H1 (cell line): ENCODE results near the gene MZT1. TPM values are rescaled to one million over a fixed set of nuclear protein-coding genes. Genes with fewer than 3 reads are reported as not detected.

ENCODE experiments used
- CTCF ChIA-PET: fragments of 300-600 bp; sonication (Branson Sonifier 250); formaldehyde crosslinking; loops from one replicate; lab custom pipeline; 2021; ENCODE audit not compliant: partially characterized antibody; lab: Charles Lee
- POLR2A ChIA-PET: fragments of 300-600 bp; sonication (Branson Sonifier 250); formaldehyde crosslinking; loops from one replicate; lab custom pipeline; 2021; ENCODE audit warnings: inconsistent platforms; ENCODE audit not compliant: partially characterized antibody; lab: Charles Lee
- DNase-seq, 2 experiments: peaks; one replicate each; pipeline versions ENCODE4 v3.0.0 to v3.0.0-alpha.2; 2010 to 2022; ENCODE audit warnings: low spot score in 2 of 2, low read depth in 1 of 2, mixed read lengths in 1 of 2
- FAIRE-seq: peaks from 2 replicates; lab custom pipeline; 2011; peaks lifted over from hg19 to GRCh38; lab: Jason Lieb, UNC
- H2AFZ ChIP-seq: 2 replicates; pipeline ENCODE4 v1.8.1; 2012; ENCODE audit warnings: low read length, inconsistent platforms
- H2AK5ac ChIP-seq: 2 replicates; pipeline ENCODE4 v1.6.1; 2013; ENCODE audit warnings: low read depth, low read length
- H2BK120ac ChIP-seq: replicated peaks from 2 replicates; pipeline ENCODE3; 2013; ENCODE audit warnings: low read depth, low read length, inconsistent platforms
- H2BK12ac ChIP-seq: 2 replicates; pipeline ENCODE4 v1.6.1; 2013; ENCODE audit warnings: low read depth, low read length
- H2BK15ac ChIP-seq: 2 replicates; pipeline ENCODE4 v1.6.1; 2013; ENCODE audit warnings: low read length
- H2BK20ac ChIP-seq: 2 replicates; pipeline ENCODE4 v1.6.1; 2013; ENCODE audit warnings: low read length
- H2BK5ac ChIP-seq: 2 replicates; pipeline ENCODE4 v1.6.1; 2013; ENCODE audit warnings: low read depth, low read length
- H3K14ac ChIP-seq: 2 replicates; pipeline ENCODE4 v1.6.1; 2013; ENCODE audit warnings: inconsistent platforms; ENCODE audit not compliant: insufficient read length
- H3K18ac ChIP-seq: 2 replicates; pipeline ENCODE4 v1.6.1; 2013; ENCODE audit warnings: low read length; ENCODE audit errors: extremely low read depth
- H3K23ac ChIP-seq: 2 replicates; pipeline ENCODE4 v1.6.1; 2013; ENCODE audit warnings: inconsistent platforms; ENCODE audit not compliant: insufficient read length
- H3K23me2 ChIP-seq: 2 replicates; pipeline ENCODE4 v1.6.1; 2013; ENCODE audit warnings: low read depth, low read length
- H3K27ac ChIP-seq: 2 replicates; pipeline ENCODE4 v1.6.1; 2011; ENCODE audit warnings: low read depth, low read length, inconsistent platforms
- H3K27me3 ChIP-seq, 4 experiments: replicated peaks in 1 of 4; 1 replicate in 1 of 4; 2 replicates in 3 of 4; pipeline versions ENCODE4 v1.6.1 to v1.8.1; 2011 to 2013; ENCODE audit warnings: low read length in 3 of 4, mild to moderate bottlenecking in 3 of 4, inconsistent platforms in 2 of 4, mixed read lengths in 2 of 4, moderate library complexity in 1 of 4; ENCODE audit not compliant: control insufficient read depth in 3 of 4, insufficient read depth in 3 of 4; ENCODE audit errors: extremely low read depth in 1 of 4
- H3K36me3 ChIP-seq, 4 experiments: 2 replicates each; pipeline versions ENCODE4 v1.6.1 to v1.8.1; 2011 to 2013; ENCODE audit warnings: mild to moderate bottlenecking in 4 of 4, low read length in 3 of 4, moderate library complexity in 2 of 4, control low read depth in 1 of 4, inconsistent platforms in 1 of 4; ENCODE audit not compliant: insufficient read depth in 4 of 4, control insufficient read depth in 2 of 4
- H3K4ac ChIP-seq: replicated peaks from 2 replicates; pipeline ENCODE3; 2013; ENCODE audit warnings: low read length, low read depth, mixed read lengths, inconsistent platforms; ENCODE audit not compliant: insufficient read length
- H3K4me1 ChIP-seq, 4 experiments: replicated peaks in 1 of 4; 1 replicate in 1 of 4; 2 replicates in 3 of 4; pipeline versions ENCODE4 v1.6.1 to v1.8.1; 2011 to 2013; ENCODE audit warnings: low read length in 3 of 4, inconsistent platforms in 2 of 4, mixed read lengths in 1 of 4; ENCODE audit not compliant: insufficient read depth in 4 of 4, control insufficient read depth in 3 of 4
- H3K4me2 ChIP-seq, 2 experiments: 2 replicates each; pipeline versions ENCODE4 v1.6.1 to v1.8.1; 2011 to 2013; ENCODE audit warnings: low read depth in 2 of 2, low read length in 2 of 2, control low read depth in 1 of 2, inconsistent platforms in 1 of 2, mild to moderate bottlenecking in 1 of 2; ENCODE audit not compliant: insufficient read depth in 1 of 2
- H3K4me3 ChIP-seq, 4 experiments: fragments of 200-600, 300-600 bp in 1 of 4; sonication (generic), shearing (Covaris generic), sonication (Bioruptor Twin) in 1 of 4; 2 replicates each; pipeline versions ENCODE4 v1.5.1 to v1.8.1; 2011 to 2016; ENCODE audit warnings: low read length in 4 of 4, low read depth in 3 of 4, control low read depth in 2 of 4, inconsistent platforms in 2 of 4, mild to moderate bottlenecking in 2 of 4, mixed read lengths in 1 of 4, moderate library complexity in 1 of 4; ENCODE audit not compliant: insufficient read depth in 2 of 4; ENCODE audit errors: extremely low read depth in 1 of 4
- H3K56ac ChIP-seq: replicated peaks from 2 replicates; pipeline ENCODE3; 2013; ENCODE audit warnings: low read depth, mild to moderate bottlenecking, mixed read lengths, low read length, inconsistent platforms; ENCODE audit not compliant: insufficient read length
- H3K79me1 ChIP-seq: 2 replicates; pipeline ENCODE4 v1.6.1; 2013; ENCODE audit warnings: low read depth, low read length, control low read depth
- H3K79me2 ChIP-seq, 2 experiments: 2 replicates each; pipeline versions ENCODE4 v1.6.1 to v1.8.1; 2012 to 2013; ENCODE audit warnings: low read length in 2 of 2, mild to moderate bottlenecking in 2 of 2, inconsistent platforms in 1 of 2; ENCODE audit not compliant: insufficient read depth in 2 of 2, control insufficient read depth in 1 of 2
- H3K9ac ChIP-seq, 4 experiments: replicated peaks in 1 of 4; 1 replicate in 1 of 4; 2 replicates in 3 of 4; pipeline versions ENCODE4 v1.6.1 to v1.8.1; 2011 to 2013; ENCODE audit warnings: low read depth in 3 of 4, low read length in 3 of 4, control low read depth in 2 of 4, mild to moderate bottlenecking in 2 of 4, moderate library complexity in 2 of 4, inconsistent platforms in 1 of 4; ENCODE audit errors: extremely low read depth in 1 of 4
- H3K9me3 ChIP-seq, 2 experiments: 2 replicates each; pipeline versions ENCODE4 v1.6.1 to v1.8.1; 2012 to 2013; ENCODE audit warnings: mild to moderate bottlenecking in 2 of 2, moderate library complexity in 2 of 2, control low read depth in 1 of 2, inconsistent platforms in 1 of 2, low read depth in 1 of 2, low read length in 1 of 2, mixed read lengths in 1 of 2; ENCODE audit not compliant: insufficient read depth in 2 of 2
- H4K20me1 ChIP-seq, 2 experiments: replicated peaks in 1 of 2; 2 replicates each; pipeline versions ENCODE3 to v1.8.1; 2011 to 2013; ENCODE audit warnings: inconsistent platforms in 2 of 2, low read length in 2 of 2, mild to moderate bottlenecking in 1 of 2; ENCODE audit not compliant: insufficient read depth in 2 of 2, control insufficient read depth in 1 of 2
- H4K5ac ChIP-seq: 2 replicates; pipeline ENCODE4 v1.6.1; 2013; ENCODE audit warnings: low read length, low read depth, mixed read lengths, inconsistent platforms; ENCODE audit not compliant: insufficient read length
- H4K8ac ChIP-seq: 2 replicates; pipeline ENCODE4 v1.8.0; 2013; ENCODE audit warnings: mild to moderate bottlenecking, moderate library complexity, low read length, inconsistent platforms; ENCODE audit not compliant: insufficient read depth; ENCODE audit errors: extremely low read depth
- H4K91ac ChIP-seq: replicated peaks from 2 replicates; pipeline ENCODE3; 2013; ENCODE audit warnings: low read length, mixed read lengths, inconsistent platforms; ENCODE audit not compliant: insufficient read length
- BRCA1 ChIP-seq: IDR thresholded peaks from 2 replicates; pipeline ENCODE4 v1.6.1; 2012; ENCODE audit warnings: low read depth, low read length, improper control_type of control experiment
- KDM5A ChIP-seq: fragments of 200-600 bp; IDR thresholded peaks from 2 replicates; pipeline ENCODE4 v1.7.1; 2012; ENCODE audit warnings: mild to moderate bottlenecking, low read length, inconsistent platforms, mixed read lengths
- WGBS, 2 experiments: shearing (Covaris generic) in 1 of 2; methylation state at CpG; one replicate each; pipeline versions ENCODE4 v1.1.6 to v1.1.7; 2013 to 2015; ENCODE audit warnings: low lambda C conversion rate in 2 of 2, mixed read lengths in 2 of 2, inconsistent platforms in 1 of 2, low coverage in 1 of 2, missing lambda C conversion rate in 1 of 2; ENCODE audit not compliant: insufficient replicate concordance in 2 of 2, insufficient coverage in 1 of 2, insufficient read length in 1 of 2; ENCODE audit errors: extremely low coverage in 1 of 2, missing lambda C conversion rate in 1 of 2; 5-methylcytosine and 5-hydroxymethylcytosine counted together
- polyA plus RNA-seq, 7 experiments: library from polyadenylated mRNA; depleted of rRNA in 3 of 7; stranded (reverse) in 5 of 7; unstranded in 2 of 7; fragments of >200 nt in 5 of 7; fragments of 200-250 nt in 2 of 7; gene quantifications; 1 replicate in 5 of 7; 2 replicates in 1 of 7; 4 replicates in 1 of 7; pipeline versions ENCODE4 v1.2.1 to v1.2.3, GENCODE V29; 2011 to 2013; ENCODE audit warnings: missing spikeins in 2 of 7, mixed read lengths in 2 of 7
- total RNA-seq: library from RNA; stranded (reverse); fragmentation: NEBNext Ultra II Directional; extraction: Animal tissue kit (Norgen Biotek cat#: 25700); gene quantifications from 2 replicates; pipeline ENCODE4 v1.2.1, GENCODE V29; 2021

The MZT1 gene
- total and polyA plus RNA-seq, 2 of the 8 experiments (the other 6 are each of a cell fraction or from before 2014, with no cell fraction given): 8.8 to 25.2 TPM

DNA sequence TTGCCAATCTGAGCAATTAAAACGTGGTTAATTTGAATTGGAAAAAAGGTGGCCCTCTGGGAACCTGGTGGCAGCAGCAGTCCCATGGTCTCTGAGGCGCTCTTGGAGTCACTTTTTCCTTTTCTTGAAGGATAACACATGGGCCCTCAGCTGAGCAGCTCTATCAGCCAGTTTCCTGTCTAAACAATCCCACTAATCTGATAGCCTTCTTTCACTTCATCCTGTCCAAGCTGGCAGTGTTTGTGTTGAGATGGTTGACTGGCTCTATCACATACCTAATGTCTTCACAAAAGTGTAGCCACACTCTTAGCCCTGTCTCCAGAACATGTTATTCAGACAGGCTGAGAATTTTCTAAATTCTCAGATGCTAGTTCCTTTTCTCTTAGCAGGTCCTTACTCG is 10.7 kb downstream of the MZT1 start:
- no peak for DNase-seq
- H3K79me1 ChIP-seq: no peaks in the 10 kb centered on the region; the same call in 1 of the 2 replicates
- peaks cover 0 to 4% of the 10 kb centered on the region in 2 experiments; a peak in 1 of 4 replicates for H3K9me3 ChIP-seq
- H3K56ac ChIP-seq: no peak overlapping the region
- H2BK120ac ChIP-seq: no peak overlapping the region
- no peak for FAIRE-seq
- CTCF ChIA-PET: no interaction called here
- H2BK12ac ChIP-seq: no peak overlapping the region
- H2BK5ac ChIP-seq: no peak overlapping the region
- no peak overlapping the region for H3K18ac ChIP-seq
- no peak overlapping the region for H2BK15ac ChIP-seq
- no peak overlapping the region for H4K5ac ChIP-seq
- H2AFZ ChIP-seq: no peak overlapping the region
- TF ChIP-seq BRCA1: no peak
- no peak for TF ChIP-seq KDM5A
- H2AK5ac ChIP-seq: no peak overlapping the region
- H3K4me2 ChIP-seq: no peak overlapping the region
- H3K36me3 ChIP-seq: peaks cover 4 to 41% (median 19%) of the 10 kb centered on the region in 4 experiments; a peak in 7 of 8 replicates
- no peak overlapping the region for H4K8ac ChIP-seq
- no peak overlapping the region for H3K23ac ChIP-seq
- H3K4ac ChIP-seq: no peak overlapping the region
- no peaks in the 10 kb centered on the region for H4K20me1 ChIP-seq
- H3K79me2 ChIP-seq: peaks cover 0 to 33% of the 10 kb centered on the region in 2 experiments; a peak in 2 of 4 replicates
- H3K27ac ChIP-seq: no peak overlapping the region
- H3K9ac ChIP-seq: no peak overlapping the region
- no peaks in the 10 kb centered on the region for H3K4me1 ChIP-seq
- 65% methylated on average over 3 of the region's 3 CpGs; no CpG with 5 or more reads in 1 of the 2 experiments for WGBS, 2 experiments
- no peak overlapping the region for H4K91ac ChIP-seq
- no peaks in the 10 kb centered on the region for H3K23me2 ChIP-seq
- H3K14ac ChIP-seq: no peak overlapping the region
- H3K27me3 ChIP-seq: no peaks in the 10 kb centered on the region
- POLR2A ChIA-PET: no interaction called here
- H3K4me3 ChIP-seq: no peak overlapping the region
- H2BK20ac ChIP-seq: no peak overlapping the region
